Measurements from ENCODE around the gene LOX. TPM values are rescaled to one million over a fixed set of nuclear protein-coding genes. Genes with fewer than 3 reads are reported as not detected.
A peak's percentile ranks its signal among the peaks of the same experiment; 100 is the strongest.

LOX gene
- total RNA-seq, 1 donor from 2014 or later = 1,150 TPM

- H3K9me3 ChIP-seq (ENCODE audit: insufficient read depth, low read depth, low read length) = no peaks in the 10 kb centered on the region
- H3K4me3 ChIP-seq (ENCODE audit: insufficient read depth, low read depth, low read length) = peak overlapping the region; percentile 94
- H3K36me3 ChIP-seq (ENCODE audit: insufficient read depth, low read length) = peaks cover 28% of the 10 kb centered on the region
- peak overlapping the region; percentile 100 for H3K27ac Mint-ChIP-seq (ENCODE audit: unreplicated experiment)
- no peaks in the 10 kb centered on the region for H3K27me3 Mint-ChIP-seq (ENCODE audit: low read depth, unreplicated experiment)
- peaks cover 39% of the 10 kb centered on the region for H3K4me1 ChIP-seq (ENCODE audit: insufficient read depth, low read length)
- TF ChIP-seq CTCF (IDR thresholded peaks at IDR 0.05; ENCODE audit: insufficient read depth, low read depth, low read length) (no peak), EZH2 (IDR thresholded peaks at IDR 0.05; ENCODE audit: insufficient read depth, low read length) (no peak)
- H2AFZ ChIP-seq (ENCODE audit: low read depth, low read length) = peak overlapping the region; percentile 55
- H3K4me2 ChIP-seq (ENCODE audit: low read length) = peak overlapping the region; percentile 94
- H3K36me3 Mint-ChIP-seq (ENCODE audit: low read depth, unreplicated experiment) = peaks cover 23% of the 10 kb centered on the region
- H3K4me3 Mint-ChIP-seq (ENCODE audit: unreplicated experiment) = peak overlapping the region; percentile 100
- H3K27me3 ChIP-seq (ENCODE audit: insufficient read depth, low read length) = no peaks in the 10 kb centered on the region
- H3K9ac ChIP-seq (ENCODE audit: low read length) = peak overlapping the region; percentile 99
- H3K79me2 ChIP-seq (ENCODE audit: insufficient read depth, low read length) = peaks cover 54% of the 10 kb centered on the region
- H4K20me1 ChIP-seq (ENCODE audit: insufficient read depth, low read length) = peaks cover 40% of the 10 kb centered on the region
- DNase-seq (ENCODE audit: low read depth) = no peak
- peaks cover 46% of the 10 kb centered on the region for H3K4me1 Mint-ChIP-seq (ENCODE audit: low read depth, unreplicated experiment)
- peak overlapping the region; percentile 98 for H3K27ac ChIP-seq (ENCODE audit: low read depth, low read length)
- no peak for FAIRE-seq
- no peaks in the 10 kb centered on the region for H3K9me3 Mint-ChIP-seq (ENCODE audit: unreplicated experiment)
These were observed 518 bp downstream of the LOX start for GRCh38 chr5:122077366-122078115.

- Histone ChIP-seq H3K4me2 (ENCODE audit: low read length) (peak overlapping the region; percentile 94), H3K27ac (ENCODE audit: low read depth, low read length) (peak overlapping the region; percentile 98), H3K4me1 (ENCODE audit: insufficient read depth, low read length) (peaks cover 37% of the 10 kb centered on the region), H3K4me3 (ENCODE audit: insufficient read depth, low read depth, low read length) (peak overlapping the region; percentile 94), H3K79me2 (ENCODE audit: insufficient read depth, low read length) (peaks cover 62% of the 10 kb centered on the region), H3K27me3 (ENCODE audit: insufficient read depth, low read length) (no peaks in the 10 kb centered on the region), H3K9ac (ENCODE audit: low read length) (peak overlapping the region; percentile 99), H3K9me3 (ENCODE audit: insufficient read depth, low read depth, low read length) (no peaks in the 10 kb centered on the region), H2AFZ (ENCODE audit: low read depth, low read length) (peak overlapping the region; percentile 45), H4K20me1 (ENCODE audit: insufficient read depth, low read length) (peaks cover 46% of the 10 kb centered on the region), H3K36me3 (ENCODE audit: insufficient read depth, low read length) (peaks cover 34% of the 10 kb centered on the region)
- DNase-seq (ENCODE audit: low read depth) (peak; percentile 67), FAIRE-seq (no peak)
- Mint-ChIP-seq H3K27me3 (ENCODE audit: low read depth, unreplicated experiment) (no peaks in the 10 kb centered on the region), H3K9me3 (ENCODE audit: unreplicated experiment) (no peaks in the 10 kb centered on the region), H3K4me3 (ENCODE audit: unreplicated experiment) (peak overlapping the region; percentile 100), H3K4me1 (ENCODE audit: low read depth, unreplicated experiment) (peaks cover 44% of the 10 kb centered on the region), H3K36me3 (ENCODE audit: low read depth, unreplicated experiment) (peaks cover 25% of the 10 kb centered on the region), H3K27ac (ENCODE audit: unreplicated experiment) (peak overlapping the region; percentile 100)
- TF ChIP-seq EZH2 (IDR thresholded peaks at IDR 0.05; ENCODE audit: insufficient read depth, low read length) = no peak
- TF ChIP-seq CTCF (IDR thresholded peaks at IDR 0.05; ENCODE audit: insufficient read depth, low read depth, low read length) = peak; percentile 85
These were observed 1.2 kb downstream of the LOX start for GRCh38 chr5:122076669-122077365.

All from astrocyte (in vitro differentiated cells and primary cell).